ENCODE data around the gene SMAP1.

The SMAP1 gene

GRCh38 chr6:70838907-70839285 is 171.2 kb downstream of the SMAP1 start:
- in situ Hi-C loops (cut with HindIII; ENCODE audit: low sequenced_read_pairs): no loop called here

DNA sequence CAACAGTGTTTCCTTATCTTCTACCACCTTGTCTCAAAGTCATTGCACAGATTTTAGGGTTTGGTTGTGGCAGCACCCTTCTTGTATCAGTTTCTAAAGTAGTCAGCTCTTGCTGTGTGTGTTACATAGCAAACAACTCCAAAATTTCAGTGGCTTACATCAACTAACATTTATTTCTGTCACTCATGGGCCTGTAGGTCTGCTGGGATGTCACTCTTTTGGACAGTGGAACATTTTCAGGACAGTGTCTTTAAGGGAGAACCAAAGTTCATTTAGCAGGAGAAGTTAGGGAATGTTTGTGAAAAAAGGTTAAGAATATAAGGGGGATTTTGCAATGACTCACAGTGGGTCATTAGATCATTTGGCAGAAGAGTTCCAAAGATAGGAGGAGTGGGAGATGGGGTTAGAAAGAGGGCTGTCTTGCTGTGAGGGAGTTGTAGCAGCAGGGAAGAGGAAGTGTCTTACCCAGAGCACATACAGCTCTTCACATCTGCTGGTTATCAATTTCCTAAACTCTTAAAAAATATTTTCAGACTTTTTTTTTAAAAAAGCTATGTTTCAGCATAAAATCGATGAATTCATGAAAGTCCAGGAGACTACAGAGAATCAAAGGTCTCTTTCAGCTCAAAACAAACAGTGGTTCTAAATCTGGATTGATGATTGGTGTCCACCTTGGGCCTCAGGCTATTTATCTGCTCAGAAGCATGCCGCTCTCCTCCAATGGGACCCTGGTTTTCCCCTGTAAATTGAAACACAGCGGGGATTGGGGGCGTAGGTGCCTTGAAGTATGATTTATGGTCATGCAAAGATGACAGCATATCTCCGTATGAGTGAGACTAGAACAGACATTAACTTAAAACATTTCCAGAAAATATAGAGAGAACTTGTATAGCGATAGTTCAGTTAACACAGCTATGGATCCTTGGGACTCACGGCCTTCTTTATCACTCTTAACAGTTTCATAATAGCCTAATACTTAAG is 171.9 kb downstream of the SMAP1 start:
- in situ Hi-C loops (cut with HindIII; ENCODE audit: low sequenced_read_pairs): no loop called here

- in situ Hi-C loops (cut with HindIII; ENCODE audit: low sequenced_read_pairs): no loop called here
These were observed 173.4 kb downstream of the SMAP1 start for GRCh38 chr6:70841112-70841511.

GRCh38 chr6:70842541-70842940 is 174.9 kb downstream of the SMAP1 start:
- in situ Hi-C loops (cut with HindIII; ENCODE audit: low sequenced_read_pairs): no loop called here

- in situ Hi-C loops (cut with HindIII; ENCODE audit: low sequenced_read_pairs): no loop called here
These were observed 175.7 kb downstream of the SMAP1 start for GRCh38 chr6:70843328-70843918.

DNA sequence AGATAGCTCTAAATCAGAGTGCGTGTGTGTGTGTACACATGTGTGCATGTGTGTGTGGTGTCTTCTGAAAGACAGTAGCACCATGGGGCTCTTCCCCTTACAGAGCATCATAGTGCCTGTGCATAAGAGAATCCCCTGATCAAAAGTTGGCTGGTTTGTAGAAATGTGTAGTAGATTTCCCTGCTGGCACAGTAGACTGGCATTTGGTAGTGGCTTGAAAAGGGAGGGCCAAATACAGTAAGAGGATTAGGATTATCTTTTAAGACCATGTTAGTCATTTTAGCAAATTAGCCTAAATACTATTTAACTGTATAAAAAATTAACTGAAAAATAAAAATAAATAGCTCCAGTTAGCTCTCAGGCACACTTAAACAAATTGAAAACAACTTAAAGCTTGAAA is 176.6 kb downstream of the SMAP1 start:
- in situ Hi-C loops (cut with HindIII; ENCODE audit: low sequenced_read_pairs): no loop called here

DNA sequence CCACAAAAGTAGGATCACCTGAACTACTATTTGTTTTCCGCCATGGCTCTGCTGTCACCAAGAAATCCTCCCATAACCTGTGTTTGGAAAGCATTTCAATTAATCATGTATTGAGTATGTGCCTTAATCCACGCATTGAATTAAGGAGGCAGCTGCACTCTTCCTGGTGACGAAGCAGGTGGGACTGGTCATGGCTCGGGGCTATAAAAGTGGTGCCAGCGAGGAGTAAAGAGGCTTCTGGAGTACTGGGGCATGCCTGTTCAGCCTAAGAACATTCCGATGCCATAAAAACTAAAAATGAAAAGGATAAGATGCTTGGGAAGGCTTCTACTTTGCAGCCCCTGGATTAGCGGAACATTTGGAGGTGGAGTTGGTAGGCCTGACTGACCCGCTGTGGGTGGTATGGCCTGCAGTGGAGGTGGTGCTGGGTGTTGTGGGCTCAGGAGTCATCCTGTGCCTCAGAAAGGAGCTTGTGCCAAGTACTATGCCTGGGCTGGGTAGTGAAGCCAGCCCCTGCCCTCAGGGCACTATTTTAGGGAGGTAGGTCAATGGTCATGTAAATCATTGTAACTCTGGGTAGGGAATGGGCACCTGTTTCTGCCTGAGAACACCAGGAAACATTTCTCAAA is 178.6 kb downstream of the SMAP1 start:
- in situ Hi-C loops (cut with HindIII; ENCODE audit: low sequenced_read_pairs): no loop called here

- in situ Hi-C loops (cut with HindIII; ENCODE audit: low sequenced_read_pairs): no loop called here
These were observed 179.7 kb downstream of the SMAP1 start for GRCh38 chr6:70847106-70848084.

DNA sequence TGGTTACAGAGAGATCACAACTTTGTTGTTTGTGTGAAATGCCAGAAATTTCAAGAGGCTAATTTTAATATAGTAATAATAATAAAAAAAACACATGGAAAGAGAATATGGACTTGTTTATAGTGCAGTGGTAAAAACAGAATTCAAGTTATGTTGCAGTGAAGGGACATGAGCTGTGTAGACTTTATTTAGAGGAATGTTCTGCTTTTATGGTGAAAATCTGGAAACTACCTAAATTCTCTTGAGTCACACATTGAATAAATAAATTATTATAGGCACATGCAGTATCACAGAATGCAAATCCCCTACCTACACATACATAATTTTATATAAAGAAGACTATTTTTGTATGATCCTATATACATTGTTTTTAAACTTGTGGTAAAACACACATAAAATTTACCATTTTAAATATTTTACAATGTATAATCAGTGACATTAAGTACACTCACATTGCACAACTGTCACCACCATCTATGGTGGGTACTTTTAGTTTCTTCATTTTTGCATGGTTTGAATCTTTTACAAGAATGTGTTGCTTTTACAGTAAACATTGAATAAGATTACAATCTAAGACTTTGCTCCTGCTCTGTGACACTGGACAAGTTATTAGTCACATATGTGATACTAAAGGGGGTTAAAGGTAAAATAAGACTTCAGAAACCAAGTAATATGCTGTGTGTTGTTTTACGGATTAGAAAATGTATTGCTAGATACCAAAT is 181.8 kb downstream of the SMAP1 start:
- in situ Hi-C loops (cut with HindIII; ENCODE audit: low sequenced_read_pairs): no loop called here

- in situ Hi-C loops (cut with HindIII; ENCODE audit: low sequenced_read_pairs): no loop called here
These were observed 185.1 kb downstream of the SMAP1 start for GRCh38 chr6:70852667-70853246.

DNA sequence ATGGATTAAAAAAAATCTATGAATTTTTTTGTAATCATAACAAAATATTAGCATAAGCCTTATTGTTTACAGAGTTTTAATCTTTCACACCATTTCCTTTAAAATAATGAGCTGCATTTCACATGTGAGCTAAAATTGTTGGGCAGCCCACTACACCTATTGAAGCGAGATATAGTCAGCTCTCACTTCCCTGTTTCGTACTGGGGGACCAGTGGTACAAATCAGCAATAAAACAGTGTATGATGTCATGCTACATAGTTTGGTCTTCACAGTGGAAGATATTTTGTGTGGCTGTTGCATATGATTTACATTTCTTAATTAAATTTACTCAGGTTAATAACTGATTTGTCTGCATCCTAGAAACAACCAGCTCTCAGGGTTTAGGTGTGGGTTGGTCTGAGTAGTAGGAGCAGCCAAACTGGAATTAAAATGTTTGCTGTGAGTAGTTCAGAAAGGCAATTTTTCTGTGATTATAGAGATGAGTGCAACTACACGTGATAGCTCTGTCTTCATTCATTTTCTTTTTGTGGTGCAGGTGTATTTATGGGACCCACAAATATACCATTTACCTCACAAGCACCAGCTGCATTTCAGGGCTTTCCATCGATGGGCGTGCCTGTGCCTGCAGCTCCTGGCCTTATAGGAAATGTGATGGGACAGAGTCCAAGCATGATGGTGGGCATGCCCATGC is 189.8 kb downstream of the SMAP1 start:
- in situ Hi-C loops (cut with HindIII; ENCODE audit: low sequenced_read_pairs): no loop called here

DNA sequence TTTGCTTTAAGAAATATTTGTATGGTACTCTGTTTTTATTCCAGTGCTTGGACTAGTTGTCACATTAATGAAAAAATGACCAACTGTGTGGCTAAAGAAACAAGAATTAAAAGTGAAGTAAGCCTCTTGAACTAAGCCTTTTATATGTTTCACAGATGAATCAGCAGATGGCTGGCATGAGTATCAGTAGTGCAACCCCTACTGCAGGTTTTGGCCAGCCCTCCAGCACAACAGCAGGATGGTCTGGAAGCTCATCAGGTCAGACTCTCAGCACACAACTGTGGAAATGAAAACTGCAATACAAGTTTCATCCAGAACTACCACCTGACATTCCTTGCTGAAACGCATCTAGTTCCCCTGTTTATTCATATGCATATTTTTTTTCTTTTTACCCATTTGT is 192.4 kb downstream of the SMAP1 start:
- in situ Hi-C loops (cut with HindIII; ENCODE audit: low sequenced_read_pairs): no loop called here

DNA sequence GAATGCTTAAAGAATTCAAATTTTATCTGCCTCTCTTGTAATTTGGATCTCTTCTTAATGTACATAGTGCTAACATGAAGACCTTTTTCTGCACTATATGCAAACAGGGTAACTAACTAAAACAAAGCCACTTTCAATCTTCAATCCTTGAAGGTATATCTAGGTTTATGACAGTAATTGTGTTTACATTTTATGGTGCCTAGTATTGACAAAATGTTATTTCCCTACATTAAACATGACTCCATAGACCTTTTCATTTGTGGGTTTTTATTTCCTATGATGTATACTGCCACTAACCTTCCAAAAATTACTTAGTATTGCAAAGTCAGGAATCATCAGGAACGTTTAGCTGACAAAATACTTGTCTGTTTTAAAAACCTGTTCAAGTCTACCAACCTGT is 193.2 kb downstream of the SMAP1 start:
- in situ Hi-C loops (cut with HindIII; ENCODE audit: low sequenced_read_pairs): no loop called here

DNA sequence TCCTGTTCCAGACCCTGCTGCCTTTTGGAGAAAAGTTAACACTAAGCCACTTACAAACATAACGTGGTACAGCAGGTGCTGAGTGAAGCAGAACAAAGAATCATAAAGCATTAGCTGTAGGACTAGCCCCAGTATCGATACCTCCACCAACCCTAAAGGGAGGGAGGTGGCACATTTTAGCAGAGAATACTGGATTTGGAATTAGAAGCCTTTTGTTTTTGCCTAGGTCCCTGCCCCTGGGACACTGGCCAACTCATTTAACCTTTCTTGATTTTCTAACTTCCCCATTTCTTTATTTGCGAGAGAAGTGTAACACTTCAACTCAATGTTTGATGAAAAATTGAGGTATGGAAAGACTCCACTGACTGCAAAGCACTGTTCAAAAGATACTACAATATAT is 195.7 kb downstream of the SMAP1 start:
- in situ Hi-C loops (cut with HindIII; ENCODE audit: low sequenced_read_pairs): no loop called here

- in situ Hi-C loops (cut with HindIII; ENCODE audit: low sequenced_read_pairs): no loop called here
These were observed 196.7 kb downstream of the SMAP1 start for GRCh38 chr6:70864401-70864800.

DNA sequence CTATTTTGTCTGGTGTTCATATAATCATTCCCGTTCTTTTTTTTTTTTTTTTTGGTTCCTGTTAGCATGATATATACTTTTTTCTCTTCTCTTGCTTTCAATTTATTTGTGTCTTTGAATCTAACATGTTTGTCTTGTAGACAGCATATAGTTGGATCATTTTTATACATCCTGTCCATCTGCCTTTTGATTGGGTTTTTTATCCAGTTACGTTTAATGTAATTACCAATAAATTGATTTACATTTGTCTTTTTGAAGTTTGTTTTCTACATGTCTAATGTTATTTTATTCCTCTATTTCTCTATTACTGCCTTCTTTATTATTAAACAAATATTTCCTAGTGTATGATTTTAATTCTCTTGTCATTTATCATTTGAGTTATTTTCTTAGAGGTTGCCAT is 204.8 kb downstream of the SMAP1 start:
- in situ Hi-C loops (cut with HindIII; ENCODE audit: low sequenced_read_pairs): no loop called here

DNA sequence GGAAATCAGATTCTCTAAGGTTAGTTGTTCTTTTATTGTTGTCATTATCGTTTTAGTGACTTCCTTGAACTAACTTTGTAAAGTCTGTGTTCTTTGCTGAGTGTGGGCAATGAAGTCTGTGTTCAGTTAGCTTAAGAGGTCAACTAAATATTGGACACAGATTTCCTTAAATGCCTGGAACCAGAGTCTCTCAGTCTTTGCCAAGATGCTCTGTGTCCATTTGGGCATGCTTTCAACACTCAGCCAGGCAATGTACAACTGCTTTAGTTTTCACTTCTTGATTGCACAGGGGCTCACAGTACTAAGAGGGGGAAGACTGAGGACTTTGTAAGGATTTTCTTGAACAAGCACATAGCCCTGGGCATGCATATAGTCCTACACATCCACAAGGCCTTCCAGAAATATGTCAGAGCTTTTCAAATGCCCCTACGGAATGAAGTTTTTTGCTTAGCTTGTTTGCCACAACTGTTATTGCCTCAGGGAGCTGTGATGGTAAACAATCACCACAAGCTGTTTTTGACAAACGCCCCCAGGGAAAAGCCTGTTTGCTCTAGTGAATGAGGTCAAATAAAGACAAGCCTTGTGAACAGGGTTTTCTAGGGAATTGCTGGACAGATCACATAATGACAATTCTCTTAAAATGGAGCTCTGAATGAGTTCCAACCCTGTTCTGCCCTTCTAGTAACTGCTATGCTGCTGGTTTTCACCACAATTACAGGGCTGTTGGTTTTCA is 206.7 kb downstream of the SMAP1 start:
- in situ Hi-C loops (cut with HindIII; ENCODE audit: low sequenced_read_pairs): no loop called here

- in situ Hi-C loops (cut with HindIII; ENCODE audit: low sequenced_read_pairs): no loop called here
These were observed 211.8 kb downstream of the SMAP1 start for GRCh38 chr6:70879496-70879895.
